Naive thymus-derived CD4-positive, alpha-beta T cell (primary cell): ENCODE measurements around the gene ARMC9. TPM values are rescaled to one million over a fixed set of nuclear protein-coding genes. Genes with fewer than 3 reads are reported as not detected.
A peak's percentile ranks its signal among the peaks of the same experiment; 100 is the strongest.

Experiments used
- ATAC-seq: fragments of 150-1000 bp; cut with Tn5 transposase; 2 replicates; pipeline ENCODE4 v1.10.0; 2021; ENCODE audit warnings: mild to moderate bottlenecking, moderate library complexity
- CTCF ChIA-PET: fragments of 350-600 bp; sonication (Branson Sonifier 250); formaldehyde crosslinking; loops from one replicate; lab custom pipeline; 2021; ENCODE audit warnings: antibody characterized with exemption; lab: Charles Lee
- POLR2A ChIA-PET: fragments of 350-600 bp; sonication (Branson Sonifier 250); formaldehyde crosslinking; loops from one replicate; lab custom pipeline; 2021; ENCODE audit warnings: antibody characterized with exemption, inconsistent platforms; lab: Charles Lee
- DNase-seq, 9 donors: peaks; one replicate each; pipeline versions ENCODE4 v3.0.0 to v3.0.0-alpha.2; 2020 to 2022; ENCODE audit warnings: mixed read lengths in 1 of 9
- H3K27ac ChIP-seq: one replicate; pipeline ENCODE4 v1.7.0; 2013; ENCODE audit warnings: mild to moderate bottlenecking, low read depth, low read length, moderate library complexity
- H3K27me3 ChIP-seq, 2 donors: one replicate each; pipeline ENCODE4 v1.7.0; 2013; ENCODE audit warnings: low read length in 2 of 2, mild to moderate bottlenecking in 2 of 2, moderate library complexity in 2 of 2; ENCODE audit not compliant: control insufficient read depth in 2 of 2, insufficient read depth in 2 of 2
- H3K36me3 ChIP-seq, 3 experiments: 1 replicate in 2 of 3; 2 replicates in 1 of 3; pipeline ENCODE4 v1.7.0; 2013; ENCODE audit warnings: low read length in 3 of 3, mild to moderate bottlenecking in 3 of 3, moderate library complexity in 1 of 3; ENCODE audit not compliant: insufficient read depth in 3 of 3, control insufficient read depth in 2 of 3
- H3K4me1 ChIP-seq, 2 donors: one replicate each; pipeline ENCODE4 v1.7.0; 2013; ENCODE audit warnings: low read length in 2 of 2, mild to moderate bottlenecking in 2 of 2, moderate library complexity in 1 of 2; ENCODE audit not compliant: control insufficient read depth in 2 of 2, insufficient read depth in 2 of 2
- H3K4me3 ChIP-seq: 2 replicates; pipeline ENCODE4 v1.7.0; 2013; ENCODE audit warnings: mild to moderate bottlenecking, low read length
- H3K9me3 ChIP-seq, 3 experiments: 1 replicate in 2 of 3; 2 replicates in 1 of 3; pipeline ENCODE4 v1.7.0; 2013; ENCODE audit warnings: low read length in 3 of 3; ENCODE audit not compliant: control insufficient read depth in 2 of 3
- H3K27ac Mint-ChIP-seq, 9 donors: one replicate each; pipeline ENCODE4 v1.8.0; 2020 to 2022; ENCODE audit warnings: mixed read lengths in 9 of 9, mild to moderate bottlenecking in 8 of 9, moderate library complexity in 5 of 9, inconsistent platforms in 2 of 9
- H3K27me3 Mint-ChIP-seq, 5 donors: one replicate each; pipeline ENCODE4 v1.8.0; 2021 to 2022; ENCODE audit warnings: mixed read lengths in 5 of 5, mild to moderate bottlenecking in 1 of 5
- H3K36me3 Mint-ChIP-seq, 5 donors: one replicate each; pipeline ENCODE4 v1.8.0; 2020 to 2022; ENCODE audit warnings: mixed read lengths in 5 of 5, mild to moderate bottlenecking in 3 of 5, inconsistent platforms in 1 of 5
- H3K4me1 Mint-ChIP-seq, 7 donors: one replicate each; pipeline ENCODE4 v1.8.0; 2020 to 2022; ENCODE audit warnings: mixed read lengths in 7 of 7, mild to moderate bottlenecking in 3 of 7, inconsistent platforms in 1 of 7
- H3K4me3 Mint-ChIP-seq, 10 donors: one replicate each; pipeline ENCODE4 v1.8.0; 2020 to 2022; ENCODE audit warnings: mild to moderate bottlenecking in 10 of 10, mixed read lengths in 10 of 10, moderate library complexity in 6 of 10, inconsistent platforms in 2 of 10
- H3K9me3 Mint-ChIP-seq, 11 donors: one replicate each; pipeline ENCODE4 v1.8.0; 2020 to 2022; ENCODE audit warnings: mixed read lengths in 11 of 11, mild to moderate bottlenecking in 4 of 11, inconsistent platforms in 1 of 11, moderate library complexity in 1 of 11
- intact Hi-C, 2 donors: fragments of 100-400 bp; cut with micrococcal nuclease; formaldehyde crosslinking; loops; one replicate each; pipeline ENCODE4 v1.15.1; 2023
- polyA plus RNA-seq, 2 donors: library from polyadenylated mRNA; unstranded; fragments of 300-500 nt; fragmentation: Illumina TruSeq; gene quantifications; one replicate each; pipeline ENCODE4 v1.2.3, GENCODE V29; 2021
- total RNA-seq, 6 experiments: library from RNA in 5 of 6; stranded (reverse) in 5 of 6; gene quantifications; 1 replicate in 5 of 6; 2 replicates in 1 of 6; pipeline ENCODE4 v1.2.3 and lab custom pipeline; 2021 to 2026

Gene ARMC9
- total and polyA plus RNA-seq, 7 experiments from 2014 or later: 0.45 to 2.0 (median 0.85) TPM

GRCh38 chr2:231222318-231223000 lies 24.0 kb downstream of the ARMC9 start:
- CTCF ChIA-PET: no interaction called here
- H3K9me3 Mint-ChIP-seq: no peaks in the 10 kb centered on the region
- Histone ChIP-seq H3K27me3 (peaks cover 0 to 4% of the 10 kb centered on the region in 2 donors), H3K36me3 (no peaks in the 10 kb centered on the region), H3K4me1 (no peaks in the 10 kb centered on the region), H3K27ac (no peak overlapping the region), H3K4me3 (no peak overlapping the region), H3K9me3 (no peaks in the 10 kb centered on the region)
- intact Hi-C loops: no loop called here
- DNase-seq: no peak
- no peaks in the 10 kb centered on the region for H3K27me3 Mint-ChIP-seq
- POLR2A ChIA-PET: no interaction called here
- no peak overlapping the region for H3K27ac Mint-ChIP-seq
- H3K4me3 Mint-ChIP-seq: no peak overlapping the region
- ATAC-seq: no peak
- H3K4me1 Mint-ChIP-seq: no peaks in the 10 kb centered on the region
- H3K36me3 Mint-ChIP-seq: no peaks in the 10 kb centered on the region

DNA sequence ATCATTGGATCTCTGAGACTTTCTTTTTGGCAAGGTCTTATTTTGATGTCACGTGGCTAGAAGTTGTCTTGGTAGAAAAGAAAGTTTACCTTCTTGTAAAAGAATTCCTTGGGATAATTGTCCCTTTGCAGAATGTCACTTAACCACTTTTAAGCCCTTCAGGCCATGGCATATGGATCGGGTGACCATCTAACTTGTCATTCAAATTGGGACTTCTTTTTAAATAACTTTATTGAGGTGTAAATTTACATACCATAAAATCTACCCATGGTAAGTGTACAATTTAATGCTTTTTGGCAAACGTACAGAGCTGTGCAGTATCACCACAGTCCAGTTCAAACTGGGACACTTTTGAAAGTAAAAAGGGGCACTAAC lies 24.6 kb downstream of the ARMC9 start:
- intact Hi-C loops: no loop called here
- no peaks in the 10 kb centered on the region for H3K9me3 Mint-ChIP-seq
- DNase-seq (no peak), ATAC-seq (no peak)
- ChIA-PET POLR2A (no interaction called here), CTCF (no interaction called here)
- no peaks in the 10 kb centered on the region for H3K27me3 Mint-ChIP-seq
- Histone ChIP-seq H3K4me3 (no peak overlapping the region), H3K27me3 (peaks cover 0 to 4% of the 10 kb centered on the region in 2 donors), H3K27ac (no peak overlapping the region), H3K9me3 (no peaks in the 10 kb centered on the region), H3K4me1 (no peaks in the 10 kb centered on the region), H3K36me3 (no peaks in the 10 kb centered on the region)
- no peaks in the 10 kb centered on the region for H3K4me1 Mint-ChIP-seq
- no peak overlapping the region for H3K4me3 Mint-ChIP-seq
- no peaks in the 10 kb centered on the region for H3K36me3 Mint-ChIP-seq
- no peak overlapping the region for H3K27ac Mint-ChIP-seq

DNA sequence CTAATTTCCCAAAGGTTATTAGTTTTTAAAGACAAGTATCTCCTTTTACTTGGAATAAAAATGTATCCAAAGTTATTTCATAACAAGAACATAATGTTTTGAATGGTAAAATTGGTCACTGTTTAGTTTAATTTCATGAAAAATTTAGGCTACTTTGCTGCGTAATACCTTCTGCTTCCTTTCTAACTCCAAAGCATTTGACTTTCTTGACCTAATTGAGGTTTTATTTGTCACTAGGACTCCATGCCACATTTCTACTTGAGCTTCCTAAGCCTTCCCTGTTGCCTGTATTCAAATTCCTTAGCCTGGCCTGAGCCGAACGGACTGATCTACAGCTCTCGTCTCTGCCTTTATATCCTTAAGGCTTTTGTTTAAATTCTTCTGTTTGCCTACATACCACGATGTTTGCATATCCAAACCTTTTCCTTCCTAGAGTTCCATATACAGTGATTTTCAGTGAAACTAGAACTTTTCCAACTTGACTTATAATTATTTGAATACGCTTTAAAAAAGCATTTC lies 25.1 kb downstream of the ARMC9 start:
- Mint-ChIP-seq H3K36me3 (no peaks in the 10 kb centered on the region), H3K9me3 (no peaks in the 10 kb centered on the region), H3K27me3 (no peaks in the 10 kb centered on the region), H3K4me3 (no peak overlapping the region), H3K4me1 (no peaks in the 10 kb centered on the region), H3K27ac (no peak overlapping the region)
- intact Hi-C loops: no loop called here
- Histone ChIP-seq H3K27ac (no peak overlapping the region), H3K9me3 (no peaks in the 10 kb centered on the region), H3K4me3 (no peak overlapping the region), H3K4me1 (no peaks in the 10 kb centered on the region), H3K36me3 (no peaks in the 10 kb centered on the region), H3K27me3 (peaks cover 0 to 4% of the 10 kb centered on the region in 2 donors)
- no peak for ATAC-seq
- ChIA-PET POLR2A (no interaction called here), CTCF (interaction anchor here (1.5 kb wide), 1 partner anchor 228 kb away, joined by 9 read pairs; no protein-coding TSS in a partner anchor)
- DNase-seq: no peak

DNA sequence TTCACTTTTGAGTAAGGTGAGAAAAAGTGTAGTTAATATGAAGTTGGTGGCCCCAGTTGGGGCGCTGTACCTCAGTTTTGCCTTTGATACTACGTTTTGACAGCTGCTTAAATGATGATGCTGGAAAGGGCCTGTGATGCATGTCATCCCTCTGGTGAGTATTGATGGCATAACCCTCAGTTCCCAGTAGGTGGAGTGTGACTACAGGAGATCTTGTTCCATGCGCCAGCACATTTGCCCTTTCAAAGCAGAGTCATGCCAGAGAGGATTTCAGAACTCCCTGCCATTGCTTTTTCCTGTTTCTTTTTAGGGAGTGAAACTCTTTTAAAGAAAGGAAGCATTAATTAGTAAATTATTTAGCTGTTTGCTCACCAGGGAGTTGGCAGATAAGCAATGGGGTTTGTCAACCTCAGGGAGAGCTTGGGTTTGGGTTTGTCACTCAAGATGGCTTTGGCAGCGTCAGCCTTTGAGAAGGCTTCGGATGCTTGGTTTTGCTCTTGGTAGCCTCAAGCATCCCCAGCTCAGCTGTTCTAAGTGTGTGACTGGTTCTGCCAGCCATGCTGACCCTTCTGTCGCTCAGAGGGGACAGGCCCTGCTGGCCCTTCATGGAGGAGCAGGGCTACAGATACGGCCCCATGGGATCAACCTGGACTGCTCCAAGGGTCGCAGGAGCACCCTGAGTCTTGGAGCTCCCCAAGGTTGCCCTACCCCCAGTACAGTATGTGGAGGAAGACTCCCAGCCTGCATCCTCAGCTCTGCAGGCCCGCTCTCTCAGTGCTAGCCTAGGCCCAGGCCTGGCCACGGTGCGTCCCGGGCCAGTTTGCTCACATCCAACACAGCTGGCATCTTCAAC lies 29.1 kb downstream of the ARMC9 start:
- ChIA-PET POLR2A (no interaction called here), CTCF (interaction anchor here (1.0 to 2.1 kb wide), 5 partner anchors 14 to 331 kb away, joined by 3 to 8 read pairs (median 4); no protein-coding TSS in a partner anchor)
- Mint-ChIP-seq H3K27ac (peak overlapping the region in 1 of 9 donors; percentile 5), H3K9me3 (no peaks in the 10 kb centered on the region), H3K4me1 (no peaks in the 10 kb centered on the region), H3K27me3 (no peaks in the 10 kb centered on the region), H3K36me3 (no peaks in the 10 kb centered on the region), H3K4me3 (no peak overlapping the region)
- DNase-seq: peak in 8 of 9 donors; percentile 21 to 55 (median 34)
- Histone ChIP-seq H3K27ac (no peak overlapping the region), H3K4me3 (no peak overlapping the region), H3K9me3 (no peaks in the 10 kb centered on the region), H3K36me3 (no peaks in the 10 kb centered on the region), H3K27me3 (peaks cover 0 to 3% of the 10 kb centered on the region in 2 donors), H3K4me1 (no peaks in the 10 kb centered on the region)
- intact Hi-C loops: loop anchor here (1.0 to 2.0 kb wide), 5 partner anchors 123 to 374 kb away; no protein-coding TSS in a partner anchor
- ATAC-seq: peak; percentile 95

DNA sequence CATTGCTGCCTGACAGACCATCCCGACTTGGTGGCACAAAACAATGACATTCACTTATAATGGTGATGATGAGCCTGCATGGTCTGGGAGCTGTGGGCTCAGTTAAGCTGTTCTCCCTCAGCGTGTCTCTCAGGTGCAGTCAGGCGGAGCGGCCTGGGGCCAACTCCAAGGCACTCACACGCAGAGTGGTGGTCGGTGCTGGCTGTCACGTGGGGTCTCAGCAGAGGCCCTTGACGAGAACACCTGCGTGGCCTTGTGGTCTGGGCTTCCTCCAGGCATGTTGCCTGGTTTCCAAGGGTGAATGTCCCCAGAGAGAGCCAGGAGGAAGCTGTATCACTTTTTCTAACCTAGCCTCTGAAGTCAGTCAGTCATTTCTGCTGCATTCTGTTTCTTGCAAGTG lies 29.8 kb downstream of the ARMC9 start:
- intact Hi-C loops: no loop called here
- H3K4me3 Mint-ChIP-seq: no peak overlapping the region
- no peak overlapping the region for H3K27ac Mint-ChIP-seq
- H3K27me3 Mint-ChIP-seq: no peaks in the 10 kb centered on the region
- H3K27ac ChIP-seq: no peak overlapping the region
- no peaks in the 10 kb centered on the region for H3K9me3 Mint-ChIP-seq
- H3K4me1 ChIP-seq: no peaks in the 10 kb centered on the region
- H3K27me3 ChIP-seq: no peaks in the 10 kb centered on the region
- no peak for ATAC-seq
- H3K36me3 ChIP-seq: no peaks in the 10 kb centered on the region
- no peak overlapping the region for H3K4me3 ChIP-seq
- POLR2A ChIA-PET: no interaction called here
- CTCF ChIA-PET: interaction anchor here (1.0 to 1.2 kb wide), 4 partner anchors 13 to 331 kb away, joined by 3 to 4 read pairs (median 4); no protein-coding TSS in a partner anchor
- no peaks in the 10 kb centered on the region for H3K36me3 Mint-ChIP-seq
- H3K9me3 ChIP-seq: no peaks in the 10 kb centered on the region
- no peaks in the 10 kb centered on the region for H3K4me1 Mint-ChIP-seq
- no peak for DNase-seq

- no peaks in the 10 kb centered on the region for H3K36me3 ChIP-seq
- H3K4me3 ChIP-seq: no peak overlapping the region
- H3K9me3 ChIP-seq: no peaks in the 10 kb centered on the region
- H3K27me3 ChIP-seq: no peaks in the 10 kb centered on the region
- Mint-ChIP-seq H3K36me3 (no peaks in the 10 kb centered on the region), H3K27me3 (no peaks in the 10 kb centered on the region), H3K4me1 (no peaks in the 10 kb centered on the region), H3K4me3 (no peak overlapping the region), H3K27ac (peak overlapping the region in 2 of 9 donors; percentile 17 to 21), H3K9me3 (no peaks in the 10 kb centered on the region)
- CTCF ChIA-PET: interaction anchor here (1.2 kb wide), 1 partner anchor 223 kb away, joined by 4 read pairs; no protein-coding TSS in a partner anchor
- DNase-seq (no peak), ATAC-seq (no peak)
- no peaks in the 10 kb centered on the region for H3K4me1 ChIP-seq
- H3K27ac ChIP-seq: no peak overlapping the region
- POLR2A ChIA-PET: interaction anchor here (0.7 kb wide), 1 partner anchor 571 kb away, joined by 4 read pairs; no protein-coding TSS in a partner anchor
- intact Hi-C loops: no loop called here
Measured at GRCh38 chr2:231228974-231229529, 30.6 kb downstream of the ARMC9 start.
